ENCODE results near the gene GLRA1. TPM values are rescaled to one million over a fixed set of nuclear protein-coding genes. Genes with fewer than 3 reads are reported as not detected.
A peak's percentile ranks its signal among the peaks of the same experiment; 100 is the strongest.

The GLRA1 gene
- total RNA-seq, 1 experiment from 2014 or later = not detected

GRCh38 chr5:151825445-151825844 lies 99.2 kb downstream of the GLRA1 start:
- in situ Hi-C loops (cut with HindIII; ENCODE audit: low pct_unique_long_range_greater_than_20kb, low sequenced_read_pairs) = no loop called here
- BruUV-seq (replicated peaks) = no TSS peak
- intact Hi-C loops (cut with micrococcal nuclease; ENCODE audit: unreplicated experiment) = loop anchor here (1.0 to 10.0 kb wide), 3 partner anchors 318 to 679 kb away; no protein-coding TSS in a partner anchor
- Histone ChIP-seq H3K4me3 (ENCODE audit: low read depth in 2 of 2, low read length in 2 of 2) (no peak overlapping the region), H3K4me1 (ENCODE audit: control insufficient read depth, insufficient read depth, low read length) (no peaks in the 10 kb centered on the region; the same call in 1 of the 2 replicates), H3K9me3 (ENCODE audit: control insufficient read depth, insufficient read depth, low read depth, low read length) (peaks cover 7% of the 10 kb centered on the region; the same call in 1 of the 2 replicates), H3K27ac (ENCODE audit: low read length) (no peak overlapping the region), H3K27me3 (ENCODE audit: control insufficient read depth, insufficient read depth, low read length) (no peaks in the 10 kb centered on the region), H3K36me3 (ENCODE audit: control insufficient read depth, insufficient read depth, low read length) (peaks cover 10% of the 10 kb centered on the region; the same call in 1 of the 2 replicates)
- ATAC-seq = peak; percentile 76
- ChIA-PET POLR2A (no interaction called here), CTCF (interaction anchor here (1.4 kb wide), 1 partner anchor 317 kb away, joined by 8 read pairs; no protein-coding TSS in a partner anchor)
- peak; percentile 38 for DNase-seq (ENCODE audit: low read depth, low spot score)
- TF ChIP-seq POLR2AphosphoS5 (IDR thresholded peaks at IDR 0.05; ENCODE audit: low read depth, low read length) = no peak
- peak; percentile 86 for TF ChIP-seq CTCF (IDR thresholded peaks at IDR 0.05)

- CTCF ChIA-PET = no interaction called here
- POLR2A ChIA-PET = no interaction called here
- Histone ChIP-seq H3K27me3 (ENCODE audit: control insufficient read depth, insufficient read depth, low read length) (no peaks in the 10 kb centered on the region), H3K4me1 (ENCODE audit: control insufficient read depth, insufficient read depth, low read length) (no peaks in the 10 kb centered on the region), H3K36me3 (ENCODE audit: control insufficient read depth, insufficient read depth, low read length) (peaks cover 18% of the 10 kb centered on the region), H3K9me3 (ENCODE audit: control insufficient read depth, insufficient read depth, low read depth, low read length) (no peaks in the 10 kb centered on the region), H3K4me3 (ENCODE audit: low read depth in 2 of 2, low read length in 2 of 2) (no peak overlapping the region), H3K27ac (ENCODE audit: low read length) (no peak overlapping the region)
- TF ChIP-seq REST (IDR thresholded peaks at IDR 0.05; ENCODE audit: insufficient read depth in 1 of 2, low read depth in 2 of 2, low read length in 1 of 2) = no peak
- no peak for TF ChIP-seq CTCF (IDR thresholded peaks at IDR 0.05)
- TF ChIP-seq SIN3A (IDR thresholded peaks at IDR 0.05; ENCODE audit: borderline replicate concordance, insufficient read depth, low read depth, low read length) = no peak
- no peak for TF ChIP-seq TCF7L2 (IDR thresholded peaks at IDR 0.05; ENCODE audit: low read depth, low read length)
- TF ChIP-seq POLR2AphosphoS5 (IDR thresholded peaks at IDR 0.05; ENCODE audit: low read depth, low read length) = no peak
- no TSS peak for BruUV-seq (replicated peaks)
- in situ Hi-C loops (cut with HindIII; ENCODE audit: low pct_unique_long_range_greater_than_20kb, low sequenced_read_pairs) (no loop called here), intact Hi-C loops (cut with micrococcal nuclease; ENCODE audit: unreplicated experiment) (loop anchor here (10.0 kb wide), 1 partner anchor 683 kb away; no protein-coding TSS in a partner anchor)
- ATAC-seq (no peak), DNase-seq (ENCODE audit: low read depth, low spot score) (no peak)
Observed at GRCh38 chr5:151822141-151822540, 102.5 kb downstream of the GLRA1 start.
